Measurements from ENCODE around the gene UBE2D2. TPM values are rescaled to one million over a fixed set of nuclear protein-coding genes. Genes with fewer than 3 reads are reported as not detected.

UBE2D2 gene
- total RNA-seq, result 48.7 and 50.7 TPM in 2 replicates

DNA sequence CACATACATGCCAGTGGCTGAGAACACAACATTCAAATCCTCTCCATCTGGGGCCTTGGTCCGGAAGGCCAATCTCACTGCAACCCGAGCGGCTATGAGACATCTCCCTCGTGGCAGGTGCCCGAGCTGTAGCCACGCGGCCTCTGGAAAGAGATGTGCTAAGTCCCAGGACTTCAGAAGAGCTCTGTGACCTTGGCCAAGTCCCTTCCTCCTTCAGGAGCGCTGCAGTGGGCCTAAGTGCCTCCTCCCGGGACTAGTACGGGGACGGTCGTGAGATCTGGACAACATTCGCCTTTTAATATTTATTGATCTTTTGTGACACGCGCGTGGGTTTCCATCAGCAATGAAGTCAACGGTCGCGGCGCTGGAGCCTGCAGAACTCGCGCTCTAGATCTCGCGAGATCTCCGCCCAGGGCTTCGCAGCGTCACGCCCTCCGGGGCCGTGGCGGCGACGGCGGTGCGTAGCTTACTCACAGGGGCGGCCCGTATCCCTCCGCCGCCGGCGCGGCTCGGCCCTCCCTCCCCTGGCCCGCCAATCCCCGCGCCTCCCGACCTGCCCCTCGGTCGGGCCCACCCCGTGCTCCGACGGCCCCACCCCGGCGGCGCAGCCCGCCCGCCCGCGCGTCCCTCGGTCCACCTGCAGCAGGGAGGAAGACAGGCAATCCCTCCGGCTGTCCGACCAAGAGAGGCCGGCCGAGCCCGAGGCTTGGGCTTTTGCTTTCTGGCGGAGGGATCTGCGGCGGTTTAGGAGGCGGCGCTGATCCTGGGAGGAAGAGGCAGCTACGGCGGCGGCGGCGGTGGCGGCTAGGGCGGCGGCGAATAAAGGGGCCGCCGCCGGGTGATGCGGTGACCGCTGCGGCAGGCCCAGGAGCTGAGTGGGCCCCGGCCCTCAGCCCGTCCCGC, at the start of gene UBE2D2:
TSS of gene UBE2D2 (plus strand) at position 588 of the 903 bp plus-strand sequence. CDS start 453 bp downstream, outside the sequence.

GRCh38 chr5:139648205-139649081, 87.3 kb downstream of the UBE2D2 start, which contains the start of gene CXXC5:
CXXC5 (plus strand) TSS chr5:139648349; CDS start chr5:139680524, 32,175 bp downstream.

Other genes with a start within 250 kb of the UBE2D2 start
- 54.9 and 65.0 TPM in 2 replicates for gene PAIP2, start 219.5 kb upstream of the UBE2D2 start, total RNA-seq
- not detected in 2 replicates for gene SLC23A1, start 178.0 kb upstream of the UBE2D2 start, total RNA-seq
- 0.13 TPM in 1 of 2 replicates, not detected in the other for gene MZB1, start 171.4 kb upstream of the UBE2D2 start, total RNA-seq
- 0.31 and 0.40 TPM in 2 replicates for gene PROB1, start 166.2 kb upstream of the UBE2D2 start, total RNA-seq
- gene SPATA24, start 157.2 kb upstream of the UBE2D2 start, total RNA-seq, result 7.0 and 9.6 TPM in 2 replicates
- gene DNAJC18, start 121.8 kb upstream of the UBE2D2 start, total RNA-seq, result 6.2 and 6.9 TPM in 2 replicates
- 6.8 and 13.7 TPM in 2 replicates for gene ECSCR, start 98.6 kb upstream of the UBE2D2 start, total RNA-seq
- not detected in 2 replicates for gene SMIM33, start 90.3 kb upstream of the UBE2D2 start, total RNA-seq
- 57.2 and 98.0 TPM in 2 replicates for gene STING1, start 78.6 kb upstream of the UBE2D2 start, total RNA-seq
- gene CXXC5, start 87.0 kb downstream of the UBE2D2 start, total RNA-seq, result 117 and 166 TPM in 2 replicates
- 0.12 and 0.13 TPM in 2 replicates for gene PSD2, start 234.5 kb downstream of the UBE2D2 start, total RNA-seq

Measured in aortic smooth muscle cell (primary cell).